ENCODE data around the gene IGSF9B.

- no peak for TF ChIP-seq EZH2 (IDR thresholded peaks at IDR 0.05; ENCODE audit: insufficient read depth, poor library complexity, severe bottlenecking)
- TF ChIP-seq EZH2phosphoT487 (IDR thresholded peaks at IDR 0.05; ENCODE audit: insufficient read depth, low read depth), result no peak
These were observed 89.3 kb downstream of the IGSF9B start for GRCh38 chr11:133867456-133867855.
